ENCODE measurements around the gene BBS5. TPM values are rescaled to one million over a fixed set of nuclear protein-coding genes. Genes with fewer than 3 reads are reported as not detected.

The BBS5 gene
- total and polyA plus RNA-seq, 10 donors, result 2.9 to 11.4 (median 6.2) TPM

DNA sequence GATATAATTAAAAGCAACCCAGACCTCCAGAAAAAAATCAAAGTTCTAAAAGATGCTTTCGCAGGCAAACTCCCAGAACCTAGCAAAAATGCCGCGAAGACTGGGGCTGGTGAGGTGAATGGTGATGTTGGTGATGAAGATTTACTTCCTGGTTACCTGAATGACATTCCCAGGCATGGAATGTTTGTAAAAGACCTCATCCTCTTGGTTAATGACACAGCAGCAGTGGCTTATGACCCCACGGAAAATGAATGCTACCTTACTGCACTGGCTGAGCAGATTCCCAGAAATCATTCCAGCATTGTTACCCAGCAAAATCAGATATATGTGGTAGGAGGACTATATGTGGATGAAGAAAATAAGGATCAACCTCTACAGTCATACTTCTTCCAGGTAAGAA is 31.2 kb downstream of the BBS5 start:
- no peak for TF ChIP-seq POLR2A (IDR thresholded peaks at IDR 0.05)
- TF ChIP-seq POLR2AphosphoS5 (IDR thresholded peaks at IDR 0.05), result no peak
- TF ChIP-seq, protein P1, sequence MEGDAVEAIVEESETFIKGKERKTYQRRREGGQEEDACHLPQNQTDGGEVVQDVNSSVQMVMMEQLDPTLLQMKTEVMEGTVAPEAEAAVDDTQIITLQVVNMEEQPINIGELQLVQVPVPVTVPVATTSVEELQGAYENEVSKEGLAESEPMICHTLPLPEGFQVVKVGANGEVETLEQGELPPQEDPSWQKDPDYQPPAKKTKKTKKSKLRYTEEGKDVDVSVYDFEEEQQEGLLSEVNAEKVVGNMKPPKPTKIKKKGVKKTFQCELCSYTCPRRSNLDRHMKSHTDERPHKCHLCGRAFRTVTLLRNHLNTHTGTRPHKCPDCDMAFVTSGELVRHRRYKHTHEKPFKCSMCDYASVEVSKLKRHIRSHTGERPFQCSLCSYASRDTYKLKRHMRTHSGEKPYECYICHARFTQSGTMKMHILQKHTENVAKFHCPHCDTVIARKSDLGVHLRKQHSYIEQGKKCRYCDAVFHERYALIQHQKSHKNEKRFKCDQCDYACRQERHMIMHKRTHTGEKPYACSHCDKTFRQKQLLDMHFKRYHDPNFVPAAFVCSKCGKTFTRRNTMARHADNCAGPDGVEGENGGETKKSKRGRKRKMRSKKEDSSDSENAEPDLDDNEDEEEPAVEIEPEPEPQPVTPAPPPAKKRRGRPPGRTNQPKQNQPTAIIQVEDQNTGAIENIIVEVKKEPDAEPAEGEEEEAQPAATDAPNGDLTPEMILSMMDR (IDR thresholded peaks at IDR 0.05 in 8 of 11, conservative IDR thresholded peaks at IDR 0.05 in 3 of 11), result no peak
- Histone ChIP-seq H3K4me3 (no peak overlapping the region), H3K27me3 (replicated peaks in 1 of 7) (no peaks in the 10 kb centered on the region), H3K36me3 (peaks cover 0 to 7% (median 0%) of the 10 kb centered on the region in 6 donors), H3K4me1 (no peaks in the 10 kb centered on the region), H3K27ac (no peak overlapping the region), H3K9me3 (no peaks in the 10 kb centered on the region)
- no peak for DNase-seq
- intact Hi-C loops (cut with DNase I; ENCODE audit: low total_unique reads), result no loop called here
- WGBS, 5 donors, result 96 to 99% (median 97%) methylated on average over 4 of the region's 4 CpGs

DNA sequence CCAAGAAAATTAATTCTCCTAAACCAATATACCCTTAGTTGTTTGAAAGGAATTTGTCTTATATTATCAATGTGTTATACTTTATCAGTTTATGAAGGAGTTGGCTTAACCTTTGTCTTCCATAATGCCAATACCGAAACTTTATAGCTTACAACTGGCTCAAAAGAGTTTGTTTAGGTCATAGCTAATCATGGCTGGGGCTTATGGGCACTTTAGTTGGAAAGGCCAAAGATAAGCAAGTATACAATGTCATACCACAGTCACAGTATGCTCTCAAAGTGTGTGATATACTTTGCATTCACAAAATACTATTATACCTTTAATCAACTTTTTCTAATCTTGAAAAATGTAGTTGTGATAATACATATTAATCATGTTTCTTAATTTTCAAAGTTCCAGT is 32.5 kb downstream of the BBS5 start:
- no peaks in the 10 kb centered on the region for H3K4me1 ChIP-seq
- H3K9me3 ChIP-seq, result no peaks in the 10 kb centered on the region
- H3K4me3 ChIP-seq, result no peak overlapping the region
- TF ChIP-seq POLR2AphosphoS5 (IDR thresholded peaks at IDR 0.05), result no peak
- TF ChIP-seq, protein P1 (IDR thresholded peaks at IDR 0.05 in 8 of 11, conservative IDR thresholded peaks at IDR 0.05 in 3 of 11), result no peak
- TF ChIP-seq POLR2A (IDR thresholded peaks at IDR 0.05), result no peak
- intact Hi-C loops (cut with DNase I; ENCODE audit: low total_unique reads), result no loop called here
- 87 to 98% (median 98%) methylated on average over 1 of the region's 1 CpG for WGBS, 5 donors
- no peaks in the 10 kb centered on the region for H3K27me3 ChIP-seq (replicated peaks in 1 of 7)
- no peak overlapping the region for H3K27ac ChIP-seq
- DNase-seq, result no peak
- no peaks in the 10 kb centered on the region for H3K36me3 ChIP-seq

DNA sequence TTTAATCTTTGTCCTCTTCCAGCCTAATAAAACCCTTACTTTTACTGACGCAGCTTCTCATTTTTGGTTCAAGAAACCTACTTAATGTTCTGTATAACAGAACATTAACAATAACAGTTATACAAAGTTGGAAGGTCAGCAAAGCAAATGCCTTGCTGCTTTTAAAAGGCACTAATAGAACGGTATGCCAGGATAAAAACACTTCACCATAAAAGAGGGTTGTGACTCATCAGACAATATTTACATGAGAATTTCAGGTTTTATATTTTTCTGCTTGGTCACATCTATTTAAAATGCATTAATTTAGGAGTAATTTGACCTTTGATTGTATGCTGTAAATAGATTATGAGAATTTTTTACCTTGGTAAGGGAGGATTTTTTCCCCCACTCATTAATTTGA is 33.2 kb downstream of the BBS5 start:
- Histone ChIP-seq H3K4me1 (no peaks in the 10 kb centered on the region), H3K27ac (no peak overlapping the region), H3K4me3 (no peak overlapping the region), H3K9me3 (no peaks in the 10 kb centered on the region), H3K27me3 (replicated peaks in 1 of 7) (no peaks in the 10 kb centered on the region), H3K36me3 (no peaks in the 10 kb centered on the region)
- TF ChIP-seq POLR2AphosphoS5 (IDR thresholded peaks at IDR 0.05), result no peak
- no peak for TF ChIP-seq POLR2A (IDR thresholded peaks at IDR 0.05)
- TF ChIP-seq, protein P1 (IDR thresholded peaks at IDR 0.05 in 8 of 11, conservative IDR thresholded peaks at IDR 0.05 in 3 of 11), result no peak
- no peak for DNase-seq
- 76 to 84% (median 81%) methylated on average over 2 of the region's 2 CpGs for WGBS, 5 donors
- intact Hi-C loops (cut with DNase I; ENCODE audit: low total_unique reads), result no loop called here

DNA sequence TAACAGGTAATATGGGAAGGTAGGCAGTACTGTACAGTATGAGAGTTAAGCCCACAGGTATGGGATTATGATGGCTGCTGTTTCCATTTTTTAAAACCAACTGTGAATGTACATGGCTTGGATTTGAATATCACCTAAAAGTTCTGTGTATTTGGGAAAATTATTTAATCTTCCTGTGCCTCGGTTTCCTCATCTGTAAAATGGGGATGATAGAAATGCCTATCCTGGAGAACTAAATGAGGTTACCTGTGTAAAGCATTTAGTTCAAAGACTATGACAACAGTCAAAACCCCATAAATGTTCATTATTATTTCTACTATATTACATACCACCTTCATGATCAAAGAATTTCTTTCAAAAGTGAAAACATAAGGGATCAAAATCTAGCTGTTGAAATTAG is 33.8 kb downstream of the BBS5 start:
- 88 to 100% (median 94%) methylated on average over 1 of the region's 1 CpG for WGBS, 5 donors
- no peak for DNase-seq

More for the DNA sequence above, 33.8 kb downstream of the BBS5 start:
- H3K36me3 ChIP-seq, result no peaks in the 10 kb centered on the region
- H3K9me3 ChIP-seq, result no peaks in the 10 kb centered on the region
- H3K4me1 ChIP-seq, result no peaks in the 10 kb centered on the region
- intact Hi-C loops (cut with DNase I; ENCODE audit: low total_unique reads), result no loop called here
- H3K27me3 ChIP-seq (replicated peaks in 1 of 7), result no peaks in the 10 kb centered on the region
- no peak overlapping the region for H3K27ac ChIP-seq
- TF ChIP-seq, protein P1 (IDR thresholded peaks at IDR 0.05 in 8 of 11, conservative IDR thresholded peaks at IDR 0.05 in 3 of 11), result no peak
- no peak for TF ChIP-seq POLR2AphosphoS5 (IDR thresholded peaks at IDR 0.05)
- no peak for TF ChIP-seq POLR2A (IDR thresholded peaks at IDR 0.05)
- no peak overlapping the region for H3K4me3 ChIP-seq
